HG03039 (cell line): ENCODE measurements around the gene TAGLN3.

ENCODE experiments used
- ATAC-seq: cut with Tn5 transposase; IDR thresholded peaks from one replicate; pipeline ENCODE4 v1.9.1; 2021; ENCODE audit warnings: mild to moderate bottlenecking, moderate library complexity; ENCODE audit not compliant: unreplicated experiment

The TAGLN3 gene

DNA sequence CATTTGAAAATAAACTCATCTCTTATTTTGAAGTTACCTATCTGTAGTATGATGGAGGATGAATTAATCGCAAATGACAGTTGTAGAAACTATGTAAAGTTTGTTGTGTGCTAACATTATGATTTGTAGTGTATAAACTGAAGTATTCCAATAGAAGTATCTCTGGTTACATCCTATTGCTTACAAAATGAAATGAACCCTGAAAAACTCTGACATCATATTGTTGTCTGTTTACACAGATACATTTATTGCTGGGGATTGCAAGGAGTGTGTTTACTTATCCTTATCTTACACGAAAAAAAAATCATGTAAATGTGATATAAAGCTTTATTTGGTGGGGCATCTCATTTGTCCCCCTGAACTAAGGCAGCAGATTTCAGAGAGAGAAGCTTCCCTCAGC is 22.5 kb upstream of the TAGLN3 start:
- ATAC-seq: no peak

DNA sequence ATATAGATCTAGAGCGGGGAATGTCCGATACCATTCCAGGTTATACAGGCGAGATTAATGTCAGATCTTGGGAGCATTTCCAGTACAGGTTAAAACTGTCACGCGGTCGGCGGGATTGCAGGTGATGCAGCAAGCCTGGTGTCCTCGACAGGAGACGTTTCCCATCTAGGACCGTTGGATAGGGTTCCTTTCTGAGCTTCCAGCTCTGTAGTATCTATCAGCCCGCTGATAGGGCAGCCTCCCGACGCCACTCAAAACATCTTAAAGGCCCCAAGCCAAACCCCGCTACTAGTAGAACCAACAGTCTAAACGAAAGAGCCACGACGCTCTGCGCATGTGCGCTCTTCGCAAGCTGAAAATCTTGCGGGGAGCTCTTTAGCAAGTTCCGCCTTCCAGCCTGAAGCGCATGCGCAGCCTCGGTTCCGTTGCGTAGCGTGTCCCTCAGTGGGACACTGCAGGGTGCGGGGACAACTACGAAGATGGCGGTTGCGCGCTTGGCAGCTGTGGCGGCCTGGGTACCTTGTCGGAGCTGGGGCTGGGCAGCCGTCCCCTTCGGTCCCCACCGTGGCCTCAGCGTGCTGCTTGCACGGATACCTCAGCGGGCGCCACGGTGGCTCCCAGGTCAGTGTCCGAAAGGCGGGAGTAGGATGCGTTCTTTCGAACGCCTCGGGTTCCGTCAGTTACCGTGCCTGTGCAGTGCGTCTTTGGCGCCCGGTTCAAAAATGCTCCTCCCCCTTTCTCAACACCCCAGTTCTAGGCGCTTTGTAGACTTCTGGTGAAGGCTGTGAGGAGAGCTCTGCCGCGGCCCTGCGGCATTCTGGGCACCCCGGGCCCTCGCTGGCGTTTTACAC is 19.9 kb upstream of the TAGLN3 start, which contains the start of gene ABHD10:
Gene ABHD10, plus strand, starts transcription at position 444 of the 851 bp plus-strand sequence. Its CDS starts 36 bp downstream, at position 480.
- ATAC-seq: peak; percentile 94

DNA sequence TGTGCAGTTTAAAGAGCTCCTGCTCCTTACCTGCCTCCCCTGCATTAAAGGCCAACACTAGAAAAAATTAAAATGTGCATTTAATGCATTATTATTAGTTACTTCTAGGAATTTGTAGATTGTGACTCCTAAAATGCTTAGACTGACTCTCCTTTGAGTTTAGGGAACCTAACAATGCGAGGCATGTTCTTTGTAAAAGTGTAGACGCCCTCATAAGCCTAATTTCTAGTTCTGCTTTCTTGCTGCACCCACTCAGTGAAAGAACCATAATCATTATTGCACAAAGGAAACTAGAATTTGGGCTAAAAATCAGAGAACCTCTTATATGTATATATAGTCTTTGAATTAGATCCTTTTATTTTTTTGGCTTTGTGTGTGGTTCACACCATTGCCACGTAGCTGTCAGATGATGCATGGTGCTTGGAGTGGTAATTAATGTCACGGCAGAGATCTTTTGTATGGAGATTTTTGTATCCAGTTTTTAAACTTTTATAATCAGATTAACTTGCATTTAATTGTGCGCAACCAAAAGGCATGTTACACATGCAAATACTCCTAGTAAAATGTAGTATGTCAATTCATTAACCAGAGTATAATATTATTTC is 19.2 kb upstream of the TAGLN3 start:
- peak; percentile 27 for ATAC-seq

DNA sequence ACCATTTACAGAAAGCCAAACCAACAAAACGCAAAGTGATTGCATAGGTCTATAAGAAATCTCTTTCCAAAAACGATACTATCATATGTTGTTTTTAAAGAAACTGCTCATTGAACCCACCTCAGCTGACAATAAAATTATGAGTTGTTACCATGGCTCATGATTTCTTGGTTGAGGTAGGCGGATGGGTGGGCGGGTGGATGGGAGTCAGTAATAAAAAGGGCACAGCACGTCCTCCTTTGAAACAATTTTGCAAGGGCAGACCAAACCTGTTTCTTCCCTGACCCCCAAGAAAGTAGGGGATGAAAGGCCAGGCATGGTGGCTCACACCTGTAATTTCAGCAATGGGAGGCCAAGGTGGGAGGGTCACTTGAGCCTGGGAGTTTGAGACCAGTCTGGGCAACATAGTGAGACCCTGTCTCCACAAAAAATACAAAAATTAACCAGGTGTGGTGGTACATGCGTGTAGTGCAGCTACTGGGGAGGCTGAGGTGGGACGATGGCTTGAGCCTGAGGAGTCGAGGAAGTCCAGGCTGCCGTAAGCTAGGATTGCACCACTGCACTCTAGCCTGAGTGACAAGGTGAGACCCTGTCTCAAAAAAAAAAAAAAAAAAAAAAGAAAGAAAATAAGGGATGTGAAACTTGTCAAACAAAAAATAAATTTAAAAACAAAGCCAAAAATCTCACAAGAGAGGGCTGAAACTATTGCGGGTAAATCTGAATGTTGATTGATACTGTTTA is 17.8 kb upstream of the TAGLN3 start:
- ATAC-seq: no peak

DNA sequence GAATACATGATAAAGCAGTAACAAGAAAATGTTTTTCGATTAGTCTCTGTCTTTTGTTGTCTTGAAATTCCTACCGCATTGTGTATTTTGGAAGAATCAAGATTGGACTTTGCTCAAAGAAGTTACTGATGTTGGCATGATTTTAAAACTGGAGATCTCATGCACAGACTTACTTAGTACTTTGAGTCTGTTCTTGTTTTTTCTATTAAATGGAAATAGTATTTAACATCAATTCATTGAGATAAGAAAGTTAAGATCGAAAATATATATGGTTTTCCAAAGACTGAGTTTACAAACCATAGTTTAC is 17.3 kb upstream of the TAGLN3 start:
- ATAC-seq: no peak

DNA sequence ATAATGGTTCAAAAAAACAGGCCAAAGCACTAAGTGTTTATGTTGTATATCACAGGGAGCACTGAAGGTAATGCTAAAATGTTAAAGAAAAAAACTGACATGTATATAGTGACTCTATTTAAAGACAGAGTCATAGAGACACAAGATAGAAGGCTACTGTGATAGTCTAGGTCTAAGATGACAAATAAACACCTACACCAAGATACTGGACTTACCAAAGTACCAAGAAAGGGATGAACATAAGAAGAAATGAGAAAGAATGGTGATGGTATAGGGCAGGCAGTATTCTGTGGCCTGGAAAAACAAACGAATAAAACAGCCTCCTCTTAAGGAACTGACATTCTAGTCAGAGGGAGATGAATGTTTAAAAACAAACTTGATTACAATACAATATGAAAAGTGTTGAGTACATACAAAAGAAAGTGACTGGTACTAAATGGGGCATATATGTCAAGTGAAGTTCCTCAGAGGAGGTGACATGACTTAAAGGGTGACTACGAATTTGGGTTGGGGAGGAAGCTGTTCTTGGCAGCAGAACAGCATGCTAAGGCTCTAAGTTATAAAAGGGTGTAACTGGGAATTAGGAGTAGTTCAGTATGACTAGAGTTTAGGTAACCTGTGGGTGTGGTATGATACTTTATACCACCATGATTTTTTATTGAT is 14.0 kb upstream of the TAGLN3 start:
- no peak for ATAC-seq

DNA sequence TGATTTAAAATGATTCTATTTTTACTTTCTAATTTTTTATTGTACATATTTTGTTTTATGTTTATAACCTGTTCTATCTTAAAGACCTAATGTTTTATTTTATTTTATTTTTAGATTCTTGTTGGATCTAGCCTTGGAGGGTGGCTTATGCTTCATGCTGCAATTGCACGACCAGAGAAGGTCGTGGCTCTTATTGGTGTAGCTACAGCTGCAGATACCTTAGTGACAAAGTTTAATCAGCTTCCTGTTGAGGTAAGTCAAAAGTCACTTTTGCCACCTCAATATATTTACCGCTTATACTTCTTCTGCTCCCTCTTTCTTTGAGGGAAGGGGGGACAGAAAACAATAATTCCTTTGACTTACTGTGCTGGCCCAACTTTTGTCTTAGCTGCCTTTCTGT is 11.9 kb upstream of the TAGLN3 start:
- no peak for ATAC-seq

DNA sequence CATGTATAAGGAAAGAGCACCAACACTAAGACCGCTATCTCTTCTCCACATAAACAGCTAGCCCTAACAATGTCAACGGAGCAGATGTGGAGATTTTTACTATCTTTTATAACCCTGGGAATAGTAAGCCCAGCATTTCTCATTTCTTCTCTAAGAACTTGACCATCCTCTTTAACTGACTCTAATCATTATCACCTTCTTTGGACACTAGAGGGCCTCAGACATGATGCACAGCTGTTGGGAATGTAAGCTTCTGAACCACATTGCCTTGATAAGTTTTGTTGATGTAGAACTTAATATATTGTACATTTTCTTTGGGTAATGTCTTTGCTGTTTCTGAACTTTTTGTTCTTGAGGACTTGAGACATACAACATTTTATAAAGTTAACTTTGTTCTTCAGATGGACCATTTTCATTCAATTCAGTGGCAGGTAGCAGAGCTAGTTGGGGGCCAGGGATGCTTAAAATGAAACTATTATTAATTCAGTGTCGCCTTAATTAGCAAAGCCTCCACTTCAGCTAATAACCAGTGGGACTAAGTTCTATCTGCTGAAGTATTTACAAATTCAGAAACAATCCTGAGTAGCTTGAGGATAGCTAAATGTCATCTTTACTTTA is 9.6 kb upstream of the TAGLN3 start:
- ATAC-seq: peak; percentile 77

DNA sequence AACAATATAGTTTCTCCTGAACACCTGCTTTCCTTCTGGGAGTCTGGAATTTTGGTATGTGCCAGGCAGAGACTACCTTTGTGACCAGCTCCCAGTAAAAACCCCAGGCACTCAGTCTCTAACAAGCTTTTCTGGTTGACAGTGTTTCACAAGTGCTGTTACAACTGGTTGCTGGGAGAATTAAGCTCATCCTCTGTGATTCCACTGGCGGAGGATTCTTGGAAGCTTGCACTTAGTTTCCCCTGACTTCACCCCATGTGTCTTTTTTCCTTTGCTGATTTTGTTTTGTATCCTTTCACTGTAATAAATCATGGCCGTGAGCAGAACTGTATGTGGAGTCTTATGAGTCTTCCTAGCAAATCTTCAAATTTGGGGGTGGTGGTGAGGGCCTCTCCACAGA is 5.7 kb upstream of the TAGLN3 start:
- no peak for ATAC-seq

DNA sequence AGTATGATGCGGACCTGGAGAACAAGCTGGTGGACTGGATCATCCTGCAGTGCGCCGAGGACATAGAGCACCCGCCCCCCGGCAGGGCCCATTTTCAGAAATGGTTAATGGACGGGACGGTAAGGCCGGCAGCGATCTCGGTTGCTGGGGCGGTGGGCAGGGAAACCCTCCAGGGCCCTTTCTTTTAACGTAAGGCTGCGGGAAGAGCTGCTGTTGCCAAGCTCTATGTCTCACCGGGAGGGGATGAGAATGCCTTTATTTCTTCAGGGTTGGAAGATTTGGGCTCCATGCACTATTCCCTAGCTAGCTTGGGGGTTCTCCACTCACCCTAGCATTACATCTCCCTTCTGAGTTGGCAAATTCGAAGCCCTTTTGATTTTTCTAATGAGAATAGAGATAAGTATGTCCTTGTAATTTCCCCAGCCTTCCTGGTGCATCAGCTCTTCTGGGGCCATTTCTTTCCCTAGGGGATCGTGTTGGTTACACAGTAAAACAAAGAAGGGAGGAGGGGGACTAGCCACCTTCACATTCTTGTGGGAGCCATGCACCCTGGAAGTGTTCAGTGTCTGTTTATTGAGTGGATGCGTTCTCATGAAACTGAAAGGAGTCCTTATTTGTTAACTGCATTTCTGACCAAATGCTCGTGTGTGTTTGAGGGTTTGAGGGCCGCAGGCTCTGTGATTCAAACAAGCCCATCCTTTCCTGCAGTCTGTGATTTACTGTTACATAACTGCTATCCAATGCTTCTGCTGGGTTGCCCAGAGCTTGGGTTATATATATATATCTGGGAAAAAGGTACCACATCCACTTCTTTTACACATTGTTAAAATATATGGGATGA is 982 bp downstream of the TAGLN3 start:
- ATAC-seq: no peak

DNA sequence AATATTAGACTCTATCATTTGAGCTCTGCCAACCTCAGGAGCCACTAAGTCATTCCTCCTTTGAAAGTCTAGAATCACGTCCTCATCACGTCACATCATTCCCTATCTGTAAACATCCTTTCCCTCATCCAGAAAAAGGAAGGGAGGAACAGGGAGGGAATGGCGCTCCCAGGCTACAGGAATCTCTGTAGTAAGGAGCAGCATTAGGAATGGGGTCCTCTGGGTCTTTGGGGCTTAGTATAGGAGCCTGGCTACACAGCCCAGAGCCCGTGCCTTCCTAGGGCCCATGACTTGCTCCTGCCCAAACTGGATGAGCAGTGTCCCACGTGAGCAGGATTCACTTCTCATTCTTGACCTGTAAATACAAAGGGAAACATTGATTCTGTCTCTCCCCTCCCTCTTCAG is 1.6 kb downstream of the TAGLN3 start:
- ATAC-seq: no peak

DNA sequence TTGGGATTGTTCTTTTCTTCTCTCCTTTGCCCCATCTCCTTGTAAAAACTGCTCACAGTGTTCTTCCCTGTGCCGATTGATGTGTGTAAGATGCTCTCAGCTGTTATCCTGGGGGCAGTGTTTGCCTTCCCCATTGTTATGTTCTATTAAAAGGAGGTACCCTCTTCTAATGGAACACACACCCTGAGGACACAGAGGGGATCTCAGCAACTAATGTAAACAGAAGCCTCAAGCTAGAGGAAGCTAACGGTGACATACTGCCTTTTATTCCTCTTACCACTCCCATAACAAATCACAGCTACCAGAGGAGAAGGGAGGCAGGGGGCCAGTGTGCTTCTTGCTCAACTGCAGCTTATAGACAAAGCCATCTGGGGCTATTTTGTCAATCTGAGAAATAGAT is 2.2 kb downstream of the TAGLN3 start:
- no peak for ATAC-seq

DNA sequence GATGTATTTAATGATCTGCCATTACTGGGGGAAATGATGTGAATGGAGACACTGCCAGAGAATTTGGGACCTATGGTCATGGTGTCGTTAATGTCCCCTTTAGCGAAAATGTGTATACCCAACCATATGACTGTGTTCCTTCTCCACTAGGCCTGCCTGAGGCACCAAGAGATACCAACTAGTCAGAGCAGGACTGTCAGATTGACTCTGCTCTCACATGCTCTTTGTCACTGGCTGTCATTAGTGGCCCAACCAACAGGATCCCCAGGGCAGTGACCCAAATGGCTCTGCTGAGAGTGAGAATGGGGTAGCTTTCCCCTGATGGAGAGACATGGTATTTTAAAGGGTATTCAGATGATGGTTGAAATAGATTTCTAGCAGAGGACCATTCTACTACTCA is 2.8 kb downstream of the TAGLN3 start:
- no peak for ATAC-seq

DNA sequence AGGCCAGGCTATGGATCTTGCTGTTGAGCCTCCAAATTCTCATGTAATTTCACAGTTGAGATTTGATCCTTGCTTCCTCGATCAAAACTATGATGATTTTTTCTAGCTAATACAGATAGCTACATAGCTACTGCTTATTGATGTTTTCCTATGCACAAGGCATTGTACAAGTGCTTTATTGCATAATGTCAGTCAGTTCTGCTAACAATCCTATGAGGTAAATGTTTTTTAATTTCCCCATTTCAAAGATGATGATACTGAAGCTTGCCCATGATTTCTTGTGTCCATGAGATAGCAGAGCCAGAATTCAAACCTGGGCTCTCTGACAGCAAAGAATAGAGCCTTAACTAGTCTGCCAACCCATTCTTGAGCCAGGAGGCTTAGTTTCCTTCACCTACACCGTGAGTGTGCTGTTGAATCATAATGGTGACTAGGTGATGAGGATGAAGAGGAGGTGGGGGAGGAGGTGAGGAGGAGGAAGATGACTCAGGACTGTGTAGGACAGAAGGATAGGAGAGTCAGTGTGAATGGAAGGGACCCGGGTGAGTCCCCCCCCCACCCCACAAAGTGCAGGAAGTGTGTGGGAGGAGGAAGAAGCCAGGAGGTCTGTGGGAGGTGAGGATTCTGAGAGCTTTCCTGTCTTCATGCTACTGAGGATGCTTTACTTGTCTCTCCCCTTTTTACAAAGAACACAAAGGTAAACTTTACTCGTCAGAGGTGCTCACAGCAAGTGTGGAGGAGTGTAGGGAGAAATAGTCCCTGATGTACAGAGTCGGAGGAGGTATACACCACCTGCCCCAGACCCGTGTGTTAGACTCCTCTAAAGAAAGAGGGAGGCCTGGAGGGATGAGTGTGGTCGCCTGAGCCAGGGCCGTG is 3.6 kb downstream of the TAGLN3 start:
- no peak for ATAC-seq

DNA sequence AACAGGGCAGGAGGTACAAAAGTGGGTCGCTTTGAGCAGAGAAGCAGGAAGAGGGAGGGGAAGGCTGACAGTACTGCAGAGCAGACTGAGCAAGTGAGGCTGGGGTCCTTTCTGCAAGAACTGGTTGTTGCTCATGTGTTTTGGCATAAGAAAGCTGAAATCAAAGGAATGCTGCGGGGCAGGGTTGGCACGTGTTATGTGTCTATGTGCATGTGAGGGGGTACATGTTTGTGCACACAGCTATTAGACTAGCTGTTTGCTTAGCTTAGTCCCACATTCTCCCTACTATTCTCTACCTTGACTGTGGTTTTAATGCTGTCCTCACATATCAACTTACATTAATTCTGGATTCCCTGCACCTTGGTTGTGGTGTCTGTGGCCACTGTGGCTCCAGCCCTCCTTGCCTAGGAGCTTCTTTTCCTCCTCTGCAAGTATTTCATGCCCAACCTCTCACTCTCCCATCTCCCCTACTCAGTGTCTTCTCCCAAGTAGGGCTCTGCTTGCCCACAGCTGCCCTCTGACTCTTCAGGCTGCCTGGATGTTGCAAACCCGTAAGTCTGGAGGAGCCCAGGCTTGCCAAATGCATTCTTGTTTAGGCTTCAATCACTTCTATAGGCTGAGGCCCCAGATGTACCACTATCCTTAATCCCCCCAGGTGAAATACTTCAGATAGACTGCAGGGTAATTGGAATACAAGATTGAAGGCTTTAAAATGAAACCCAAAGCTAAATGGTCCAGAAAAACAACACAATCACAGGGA is 4.8 kb downstream of the TAGLN3 start:
- ATAC-seq: no peak

DNA sequence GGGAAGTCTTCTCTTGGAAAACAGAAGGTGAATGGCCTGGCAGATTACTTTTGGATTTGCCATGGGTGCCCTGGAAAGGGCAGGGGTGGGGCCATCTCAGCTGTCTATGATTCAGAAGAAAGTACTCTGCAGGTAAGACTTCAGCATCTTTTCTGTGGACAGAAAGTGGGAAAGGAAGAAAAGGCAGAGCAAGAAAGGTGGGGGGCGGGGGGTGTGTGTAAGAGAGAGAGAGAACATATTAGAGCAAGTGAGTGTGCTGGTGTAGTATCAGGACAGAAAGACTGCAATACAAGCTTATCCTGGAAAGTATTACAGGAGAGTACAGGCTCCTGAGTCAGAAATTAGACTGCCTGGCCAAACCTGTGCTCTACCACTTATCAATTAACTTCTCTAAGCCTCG is 5.5 kb downstream of the TAGLN3 start:
- no peak for ATAC-seq

DNA sequence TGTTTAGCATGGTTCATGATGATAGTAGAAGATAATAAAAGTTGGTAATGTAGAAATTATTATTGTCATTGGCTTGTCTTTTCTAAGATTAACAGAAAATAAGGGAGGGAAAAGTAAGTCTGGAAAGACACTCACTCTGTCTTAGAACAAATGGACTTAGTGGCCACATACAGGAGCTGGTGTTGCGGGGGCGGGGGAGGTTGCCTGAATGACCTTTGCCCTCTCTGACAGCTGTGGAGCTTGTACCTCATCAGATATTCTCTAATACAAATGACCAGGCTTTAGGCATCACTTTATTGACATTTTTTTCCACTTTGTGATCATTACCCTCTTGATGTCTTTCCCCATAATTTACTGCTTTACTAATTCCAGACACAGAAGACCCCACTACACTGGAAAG is 5.9 kb downstream of the TAGLN3 start:
- no peak for ATAC-seq

DNA sequence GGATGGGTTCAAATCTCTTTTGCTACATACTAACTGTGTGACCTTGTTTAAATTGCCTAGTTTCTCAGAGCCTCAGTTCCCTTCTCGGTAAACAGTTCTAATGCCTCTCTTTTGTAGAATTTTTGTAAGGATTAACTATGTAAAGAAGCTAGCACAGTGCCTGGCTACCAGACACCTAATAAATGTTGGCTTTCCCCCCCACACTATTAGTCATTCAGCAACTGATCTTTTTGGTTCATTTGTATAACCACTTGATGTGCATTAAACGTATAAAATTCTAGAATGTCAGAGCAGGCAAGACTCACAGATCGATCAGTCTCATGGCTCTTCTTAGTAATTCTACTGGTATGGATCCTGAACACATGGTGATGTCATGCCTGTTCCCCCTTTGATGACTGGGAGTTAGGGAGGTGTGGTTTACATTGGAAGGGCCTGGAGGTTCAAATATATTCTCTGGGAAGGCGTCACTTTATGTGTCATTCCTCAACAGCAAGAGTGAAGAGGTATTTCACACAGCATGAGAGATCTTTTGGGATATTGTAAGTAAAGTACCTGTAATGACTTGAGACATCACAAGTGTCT is 6.5 kb downstream of the TAGLN3 start:
- no peak for ATAC-seq
